HepG2 (cell line): ENCODE results near the gene FAM174B. TPM values are rescaled to one million over a fixed set of nuclear protein-coding genes. Genes with fewer than 3 reads are reported as not detected.

Source experiments
- ATAC-seq: fragments of 200-7000 bp; cut with Tn5 transposase; 3 replicates; pipeline ENCODE4 v1.9.1; 2020; ENCODE audit warnings: mild to moderate bottlenecking, moderate library complexity
- BruUV-seq: library from RNA; stranded (reverse); fragments of 400-500 nt; replicated peaks from 2 replicates; lab custom pipeline; 2021; lab: Mats Ljungman, UMichigan
- CTCF ChIA-PET: fragments of 300-600 bp; formaldehyde crosslinking; extraction: SDS; loops from one replicate; lab custom pipeline; 2021; ENCODE audit warnings: low total read pairs, inconsistent platforms, low intra/inter-chr PET ratio; lab: Yijun Ruan, JAX
- POLR2A ChIA-PET: fragments of 350-600 bp; sonication (Branson Sonifier 250); formaldehyde crosslinking; loops from one replicate; lab custom pipeline; 2020; ENCODE audit warnings: antibody characterized with exemption, inconsistent platforms; lab: Yijun Ruan, JAX
- DNase-seq: peaks from one replicate; pipeline ENCODE4 v3.0.0-alpha.2; 2015; ENCODE audit warnings: low spot score
- FAIRE-seq: peaks from 3 replicates; lab custom pipeline; 2011; peaks lifted over from hg19 to GRCh38; lab: Jason Lieb, UNC
- H2AFZ ChIP-seq: one replicate; pipeline ENCODE4 v1.6.1; 2011; ENCODE audit warnings: low read length, inconsistent platforms
- H3K27ac ChIP-seq: fragments of 300-600 bp; 3 replicates; pipeline ENCODE4 v1.8.0; 2011; ENCODE audit warnings: mixed run types, mild to moderate bottlenecking, mixed read lengths, low read length, inconsistent platforms; ENCODE audit not compliant: insufficient read depth; ENCODE audit errors: extremely low read length
- H3K27me3 ChIP-seq, 2 experiments: fragments of 200-600 bp in 1 of 2; 2 replicates in 1 of 2; 3 replicates in 1 of 2; pipeline versions ENCODE4 v1.6.0 to v1.8.0; 2011; ENCODE audit warnings: low read length in 2 of 2, mild to moderate bottlenecking in 2 of 2, moderate library complexity in 2 of 2, inconsistent platforms in 1 of 2; ENCODE audit not compliant: insufficient read depth in 2 of 2, control insufficient read depth in 1 of 2
- H3K36me3 ChIP-seq, 2 experiments: fragments of 200-600 bp in 1 of 2; replicated peaks in 1 of 2; 2 replicates in 1 of 2; 3 replicates in 1 of 2; pipeline versions ENCODE4 v1.5.1 to v1.8.0; 2011; ENCODE audit warnings: low read length in 2 of 2, inconsistent platforms in 1 of 2; ENCODE audit not compliant: insufficient read depth in 2 of 2, control insufficient read depth in 1 of 2
- H3K4me1 ChIP-seq: 2 replicates; pipeline ENCODE4 v1.5.1; 2012; ENCODE audit warnings: low read length, inconsistent platforms; ENCODE audit not compliant: insufficient read depth
- H3K4me2 ChIP-seq: 2 replicates; pipeline ENCODE4 v1.6.0; 2011; ENCODE audit warnings: low read depth, low read length, inconsistent platforms
- H3K4me3 ChIP-seq, 3 experiments: fragments of 200-600 bp in 1 of 3; sonication (generic), shearing (Covaris generic) in 1 of 3; replicated peaks in 1 of 3; 2 replicates each; pipeline ENCODE4 v1.5.1; 2011 to 2016; ENCODE audit warnings: low read length in 3 of 3, inconsistent platforms in 2 of 3, low read depth in 2 of 3, mild to moderate bottlenecking in 2 of 3, control low read depth in 1 of 3, mixed read lengths in 1 of 3; ENCODE audit not compliant: insufficient read depth in 1 of 3
- H3K79me2 ChIP-seq: one replicate; pipeline ENCODE4 v1.6.1; 2011; ENCODE audit warnings: low read length, inconsistent platforms; ENCODE audit not compliant: insufficient read depth
- H3K9ac ChIP-seq: 2 replicates; pipeline ENCODE4 v1.6.0; 2011; ENCODE audit warnings: mild to moderate bottlenecking, low read depth, low read length, inconsistent platforms; ENCODE audit not compliant: insufficient read depth
- H3K9me3 ChIP-seq: 2 replicates; pipeline ENCODE4 v1.5.1; 2012; ENCODE audit warnings: mild to moderate bottlenecking, low read length
- H4K20me1 ChIP-seq: 2 replicates; pipeline ENCODE4 v1.6.0; 2011; ENCODE audit warnings: inconsistent platforms, mild to moderate bottlenecking, low read length, moderate library complexity; ENCODE audit not compliant: insufficient read depth
- HCFC1 ChIP-seq: fragments of 150-350 bp; IDR thresholded peaks from 2 replicates; pipeline ENCODE4 v1.6.1; 2014; ENCODE audit warnings: low read depth, low read length
- HDAC6 ChIP-seq: fragments of 200-600 bp; sonication (generic); IDR thresholded peaks from 2 replicates; pipeline ENCODE4 v1.7.0; 2017; ENCODE audit warnings: mild to moderate bottlenecking, antibody characterized with exemption, low read length, low read depth
- KDM4B ChIP-seq: sonication (generic); formaldehyde crosslinking; IDR thresholded peaks from 2 replicates; pipeline ENCODE4 v1.4.0; 2020; ENCODE audit warnings: missing genetic modification reagents
- KLF9 ChIP-seq: IDR thresholded peaks from 2 replicates; pipeline ENCODE4 v1.6.1; 2016; ENCODE audit warnings: low read depth
- MAF1 ChIP-seq: sonication (generic); formaldehyde crosslinking; IDR thresholded peaks from 2 replicates; pipeline ENCODE4 v1.5.0; 2020; ENCODE audit warnings: missing genetic modification reagents, borderline replicate concordance
- MTA1 ChIP-seq: sonication (generic); formaldehyde crosslinking; IDR thresholded peaks from 2 replicates; pipeline ENCODE4 v1.4.0; 2020; ENCODE audit warnings: missing genetic modification reagents, mild to moderate bottlenecking, borderline replicate concordance
- NCOA2 ChIP-seq: sonication (generic); formaldehyde crosslinking; IDR thresholded peaks from 2 replicates; pipeline ENCODE4 v1.8.0; 2022; ENCODE audit warnings: inconsistent platforms
- NKX3-1 ChIP-seq: sonication (generic); formaldehyde crosslinking; IDR thresholded peaks from 2 replicates; pipeline ENCODE4 v1.5.0; 2020; ENCODE audit warnings: missing genetic modification reagents
- PCBP2 ChIP-seq: fragments of 200-400 bp; formaldehyde crosslinking; optimal IDR thresholded peaks from 2 replicates; pipeline ENCODE3; 2018; ENCODE audit warnings: low read length, low read depth; ENCODE audit not compliant: poor library complexity, severe bottlenecking
- REXO4 ChIP-seq: sonication (generic); formaldehyde crosslinking; IDR thresholded peaks from 2 replicates; pipeline ENCODE4 v1.8.0; 2022; ENCODE audit warnings: missing genetic modification reagents, mild to moderate bottlenecking, borderline replicate concordance
- SNAPC4 ChIP-seq: sonication (generic); formaldehyde crosslinking; IDR thresholded peaks from 2 replicates; pipeline ENCODE4 v1.4.0; 2020; ENCODE audit warnings: mild to moderate bottlenecking, missing genetic modification reagents
- ZNF280D ChIP-seq: sonication (generic); formaldehyde crosslinking; IDR thresholded peaks from 2 replicates; pipeline ENCODE4 v1.5.1; 2020; ENCODE audit warnings: mild to moderate bottlenecking, missing genetic modification reagents
- ZNF788 ChIP-seq: sonication (generic); formaldehyde crosslinking; IDR thresholded peaks from 2 replicates; pipeline ENCODE4 v1.5.0; 2020; ENCODE audit warnings: mild to moderate bottlenecking, missing genetic modification reagents, borderline replicate concordance
- WGBS: methylation state at CpG from one replicate; pipeline ENCODE4 v1.1.6; 2017; ENCODE audit warnings: low lambda C conversion rate; 5-methylcytosine and 5-hydroxymethylcytosine counted together
- in situ Hi-C: cut with HindIII; loops from 2 replicates; pipeline ENCODE4 v1.10.0; 2017; ENCODE audit warnings: low pct_unique_long_range_greater_than_20kb; ENCODE audit not compliant: extremely low pct_ligation_motif_present
- intact Hi-C: fragments of 100-400 bp; cut with micrococcal nuclease; formaldehyde crosslinking; loops from one replicate; pipeline ENCODE4 v1.10.0; 2022; ENCODE audit not compliant: unreplicated experiment
- polyA plus RNA-seq, 8 experiments: library from polyadenylated mRNA; depleted of rRNA in 3 of 8; stranded (reverse) in 7 of 8; unstranded in 1 of 8; fragments of >200 nt; fragmentation: Illumina TruSeq in 4 of 8; extraction: Trizol in 4 of 8; gene quantifications; 2 replicates each; pipeline versions ENCODE4 v1.2.1 to v1.2.3, GENCODE V29; 2011 to 2016; ENCODE audit warnings: low read depth in 4 of 8, missing spikeins in 1 of 8, mixed read lengths in 1 of 8; ENCODE audit not compliant: insufficient read depth in 1 of 8
- total RNA-seq, 5 experiments: library from RNA; depleted of rRNA; stranded (reverse); fragments of >200 nt; fragmentation: Illumina TruSeq; extraction: Trizol; gene quantifications; 2 replicates each; pipeline ENCODE4 v1.2.3, GENCODE V29; 2016; ENCODE audit warnings: low read depth in 1 of 5

The FAM174B gene
- total and polyA plus RNA-seq, 2 of the 13 experiments (the other 11 are each of a cell fraction or from before 2014, with no cell fraction given), result 0.90 to 2.1 TPM

GRCh38 chr15:92571824-92572223 is 83.8 kb downstream of the FAM174B start:
- intact Hi-C loops (no loop called here), in situ Hi-C loops (no loop called here)
- H3K4me2 ChIP-seq, result no peak overlapping the region
- no peak for DNase-seq
- H3K9me3 ChIP-seq, result no peaks in the 10 kb centered on the region
- ChIA-PET CTCF (no interaction called here), POLR2A (no interaction called here)
- no peaks in the 10 kb centered on the region for H4K20me1 ChIP-seq
- TF ChIP-seq HDAC6 (no peak), HCFC1 (no peak), MAF1 (CRISPR knock-in tag) (no peak), SNAPC4 (CRISPR knock-in tag) (no peak), ZNF280D (CRISPR knock-in tag) (no peak), ZNF788 (no peak), MTA1 (CRISPR knock-in tag) (no peak), PCBP2 (no peak), KLF9 (CRISPR knock-in tag) (no peak), KDM4B (CRISPR knock-in tag) (no peak), NCOA2 (CRISPR knock-in tag) (no peak), NKX3-1 (CRISPR knock-in tag) (no peak), REXO4 (CRISPR knock-in tag) (no peak)
- no peak overlapping the region for H2AFZ ChIP-seq
- peaks cover 2 to 44% of the 10 kb centered on the region in 2 experiments; a peak in 4 of 5 replicates for H3K27me3 ChIP-seq
- no peaks in the 10 kb centered on the region for H3K4me1 ChIP-seq
- WGBS, result 10% methylated on average over 3 of the region's 4 CpGs
- no peak for FAIRE-seq
- no peak overlapping the region for H3K27ac ChIP-seq
- H3K79me2 ChIP-seq, result no peaks in the 10 kb centered on the region
- H3K9ac ChIP-seq, result no peak overlapping the region
- ATAC-seq, result no peak
- H3K4me3 ChIP-seq, result no peak overlapping the region
- BruUV-seq, result no TSS peak
- H3K36me3 ChIP-seq, result no peaks in the 10 kb centered on the region
